Neuron (in vitro differentiated cells): ENCODE results near the gene ARRDC3.
"Not testable (repeated sequence)": the region's sequence is repeated elsewhere in the genome, so short reads cannot be mapped to it uniquely, and the experiment has no call there.

ENCODE experiments used
- H2AFZ ChIP-seq: one replicate; pipeline ENCODE4 v1.6.1; 2013; ENCODE audit warnings: low read depth, mild to moderate bottlenecking, inconsistent platforms, low read length, moderate library complexity
- H3K27me3 ChIP-seq: one replicate; pipeline ENCODE4 v1.6.1; 2013; ENCODE audit warnings: low read length; ENCODE audit not compliant: insufficient read depth
- H3K36me3 ChIP-seq: one replicate; pipeline ENCODE4 v1.6.1; 2013; ENCODE audit warnings: low read length; ENCODE audit not compliant: insufficient read depth
- H3K4me1 ChIP-seq: one replicate; pipeline ENCODE4 v1.6.1; 2013; ENCODE audit warnings: low read length; ENCODE audit not compliant: insufficient read depth
- H3K4me3 ChIP-seq: 2 replicates; pipeline ENCODE4 v1.5.1; 2013; ENCODE audit warnings: mild to moderate bottlenecking, low read length, moderate library complexity
- H3K9me3 ChIP-seq: one replicate; pipeline ENCODE4 v1.6.1; 2013; ENCODE audit warnings: low read length

Gene ARRDC3

DNA sequence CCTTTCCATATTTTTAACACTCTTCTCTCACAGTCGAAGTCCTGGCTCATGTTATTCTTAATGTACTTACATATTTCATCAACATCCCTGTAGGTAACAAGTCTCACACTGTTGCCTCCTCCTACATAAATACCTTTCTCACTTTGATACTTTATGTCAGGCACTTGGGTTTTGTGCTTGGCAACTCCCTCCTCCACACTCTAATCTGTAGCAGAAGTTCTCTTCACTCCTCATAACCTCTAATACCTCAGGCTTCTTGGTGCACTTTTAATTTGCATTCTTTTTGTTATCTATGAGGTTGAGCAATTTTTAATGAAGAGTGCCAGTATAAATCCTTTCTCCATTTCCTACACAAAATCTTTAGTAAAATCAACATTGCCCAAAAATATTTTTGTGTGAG, 24.1 kb upstream of the ARRDC3 start:
- H3K4me1 ChIP-seq, result no peaks in the 10 kb centered on the region
- no peak overlapping the region for H2AFZ ChIP-seq
- no peaks in the 10 kb centered on the region for H3K9me3 ChIP-seq
- no peaks in the 10 kb centered on the region for H3K27me3 ChIP-seq
- no peak overlapping the region for H3K4me3 ChIP-seq
- no peaks in the 10 kb centered on the region for H3K36me3 ChIP-seq

DNA sequence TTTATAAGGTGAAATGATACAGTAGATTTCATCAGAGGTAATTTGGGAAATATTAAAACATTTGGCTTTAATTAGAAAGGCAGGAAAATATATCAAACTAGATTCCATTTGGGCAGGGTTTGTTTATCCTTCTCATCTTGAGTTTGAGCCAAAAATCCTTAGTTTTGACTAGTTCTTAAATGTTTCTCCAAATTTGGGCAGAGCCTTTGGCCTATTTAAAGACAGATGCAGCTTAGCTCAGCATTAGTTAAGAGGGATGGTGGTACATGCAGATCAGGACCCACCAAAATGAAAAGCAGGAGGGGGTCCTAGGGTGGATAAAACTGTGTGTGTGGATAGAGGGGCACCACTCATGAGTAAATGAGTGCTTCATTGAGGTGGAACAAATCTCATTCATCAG, 20.3 kb upstream of the ARRDC3 start:
- H2AFZ ChIP-seq, result no peak overlapping the region
- no peaks in the 10 kb centered on the region for H3K27me3 ChIP-seq
- H3K4me1 ChIP-seq, result no peaks in the 10 kb centered on the region
- H3K4me3 ChIP-seq, result no peak overlapping the region
- H3K9me3 ChIP-seq, result no peaks in the 10 kb centered on the region
- no peaks in the 10 kb centered on the region for H3K36me3 ChIP-seq

DNA sequence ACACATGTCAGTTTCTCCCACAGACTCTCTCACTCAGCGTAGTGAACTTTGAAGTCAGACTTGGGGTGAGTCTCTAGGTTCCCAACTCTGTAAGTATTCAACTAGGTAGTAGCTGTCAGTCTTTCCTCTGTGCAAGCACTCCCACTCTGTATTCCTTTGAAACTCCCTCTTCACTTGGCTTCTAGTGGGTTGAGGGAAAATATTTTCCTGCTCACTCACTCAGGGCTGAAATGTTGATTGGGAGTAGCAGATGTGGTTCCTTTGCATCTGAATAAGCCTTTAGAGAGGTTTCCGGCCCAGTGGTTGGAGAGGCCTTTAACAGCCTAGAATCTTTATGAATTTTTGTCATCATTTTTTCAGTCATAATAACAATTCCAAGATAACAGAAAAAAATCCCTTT, 18.1 kb upstream of the ARRDC3 start:
- no peaks in the 10 kb centered on the region for H3K9me3 ChIP-seq
- H3K4me1 ChIP-seq, result no peaks in the 10 kb centered on the region
- H3K27me3 ChIP-seq, result no peaks in the 10 kb centered on the region
- no peak overlapping the region for H3K4me3 ChIP-seq
- no peaks in the 10 kb centered on the region for H3K36me3 ChIP-seq
- no peak overlapping the region for H2AFZ ChIP-seq

DNA sequence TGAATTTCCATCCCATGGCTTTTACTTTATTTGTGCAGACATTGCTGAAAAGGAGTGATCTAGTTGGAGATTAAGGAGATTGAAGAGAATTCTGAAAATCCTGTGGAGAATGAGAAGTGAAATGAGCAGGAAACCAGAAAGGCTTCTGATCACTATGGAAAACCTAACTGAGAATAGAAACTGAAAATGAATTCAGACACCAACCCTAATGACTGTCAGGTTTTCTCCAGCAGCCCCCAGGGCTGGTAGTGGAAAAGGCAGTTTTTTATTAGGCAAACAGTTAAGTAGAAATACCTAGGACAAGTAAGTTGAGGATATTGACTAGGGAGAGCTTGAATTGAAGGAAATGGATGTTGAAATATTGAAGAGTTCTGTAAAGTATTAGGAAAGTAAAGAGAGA, 14.7 kb upstream of the ARRDC3 start:
- Histone ChIP-seq H3K9me3 (no peaks in the 10 kb centered on the region), H3K36me3 (no peaks in the 10 kb centered on the region), H2AFZ (no peak overlapping the region), H3K27me3 (no peaks in the 10 kb centered on the region), H3K4me1 (no peaks in the 10 kb centered on the region), H3K4me3 (no peak overlapping the region)

DNA sequence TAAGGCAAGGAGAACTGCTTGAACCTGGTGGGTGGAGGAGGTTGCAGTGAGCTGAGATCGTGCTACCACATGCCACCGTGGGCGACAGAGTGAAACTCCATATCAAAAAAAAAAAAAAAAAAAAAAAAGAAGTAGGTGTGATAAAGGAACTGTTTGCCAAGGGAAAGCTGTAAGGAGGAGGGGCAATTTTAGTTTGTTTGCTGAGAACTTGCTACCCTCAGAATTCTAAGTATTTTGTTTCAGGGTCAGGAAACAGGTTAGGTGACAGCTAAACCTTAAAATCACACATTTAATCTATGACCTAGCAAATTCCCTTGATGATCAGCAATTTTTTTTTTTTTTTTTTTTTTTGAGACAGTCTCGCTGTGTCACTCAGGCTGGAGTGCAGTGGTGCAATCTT, 7.2 kb upstream of the ARRDC3 start:
- Histone ChIP-seq H3K4me1 (no peaks in the 10 kb centered on the region), H3K36me3 (no peaks in the 10 kb centered on the region), H3K27me3 (no peaks in the 10 kb centered on the region)

DNA sequence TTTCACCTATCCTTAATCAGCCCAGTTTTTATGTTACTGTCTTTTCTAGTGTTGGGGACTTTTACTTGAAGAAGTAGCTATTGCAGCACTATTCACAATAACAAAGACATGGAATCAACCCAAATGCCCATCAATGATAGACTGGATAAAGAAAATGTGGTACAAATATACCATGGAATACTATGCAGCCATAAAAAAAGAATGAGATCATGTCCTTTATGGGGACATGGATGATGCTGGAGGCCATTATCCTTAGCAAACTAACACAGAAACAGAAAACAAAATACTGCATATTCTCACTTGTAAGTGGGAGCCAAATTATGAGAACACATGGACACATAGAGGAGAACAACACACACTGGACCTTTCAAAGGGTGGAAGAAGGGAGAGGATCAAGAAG, 6.4 kb upstream of the ARRDC3 start:
- H3K36me3 ChIP-seq, H3K4me1 ChIP-seq, H2AFZ ChIP-seq, H3K27me3 ChIP-seq, H3K4me3 ChIP-seq, H3K9me3 ChIP-seq: not testable (repeated sequence)

More for the DNA sequence above, 7.2 kb upstream of the ARRDC3 start:
- Histone ChIP-seq H3K9me3 (no peaks in the 10 kb centered on the region), H2AFZ (no peak overlapping the region), H3K4me3 (no peak overlapping the region)

DNA sequence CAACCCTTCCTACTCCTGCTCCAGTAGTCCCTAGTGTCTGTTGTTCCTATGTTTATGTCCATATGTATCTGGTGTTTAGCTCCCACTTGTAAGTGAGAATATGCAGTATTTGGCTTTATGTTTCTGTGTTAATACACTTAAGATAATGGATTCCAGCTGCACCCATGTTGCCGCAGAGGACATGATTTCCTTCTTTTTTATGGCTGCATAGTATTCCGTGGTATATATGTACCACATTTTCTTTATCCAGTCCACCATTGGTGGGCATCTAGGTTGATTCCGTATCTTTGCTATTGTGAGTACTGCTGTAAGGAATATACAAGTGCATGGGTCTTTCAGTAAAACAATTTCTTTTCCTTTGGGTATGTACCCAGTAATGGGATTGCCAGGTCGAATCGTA, 5.2 kb upstream of the ARRDC3 start:
- H3K27me3 ChIP-seq, result no peaks in the 10 kb centered on the region
- H3K9me3 ChIP-seq, result no peaks in the 10 kb centered on the region
- H3K36me3 ChIP-seq, result no peaks in the 10 kb centered on the region
- no peak overlapping the region for H2AFZ ChIP-seq
- H3K4me3 ChIP-seq, result no peak overlapping the region
- no peaks in the 10 kb centered on the region for H3K4me1 ChIP-seq

DNA sequence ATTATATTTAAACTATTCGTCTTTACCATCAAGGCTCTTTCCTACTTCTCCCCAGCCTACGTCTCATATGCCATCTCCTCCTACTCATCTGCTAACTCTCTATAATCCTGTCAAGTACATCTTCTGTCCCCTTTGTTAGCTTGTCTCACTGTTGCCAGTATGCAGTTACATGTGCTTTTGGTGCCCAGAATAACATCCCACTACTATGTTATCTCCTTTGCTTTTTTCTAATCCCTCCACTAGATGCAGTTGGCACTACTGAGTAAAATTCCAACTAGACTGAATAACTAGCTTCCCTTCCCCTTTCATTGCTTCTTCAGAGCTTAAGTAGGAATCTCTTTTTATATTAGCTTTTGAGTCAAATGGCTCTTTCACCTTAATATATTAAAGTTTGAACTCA, 3.0 kb upstream of the ARRDC3 start:
- Histone ChIP-seq H3K36me3 (peaks cover 3% of the 10 kb centered on the region), H3K9me3 (no peaks in the 10 kb centered on the region), H3K4me3 (no peak overlapping the region), H2AFZ (no peak overlapping the region), H3K27me3 (no peaks in the 10 kb centered on the region), H3K4me1 (no peaks in the 10 kb centered on the region)

DNA sequence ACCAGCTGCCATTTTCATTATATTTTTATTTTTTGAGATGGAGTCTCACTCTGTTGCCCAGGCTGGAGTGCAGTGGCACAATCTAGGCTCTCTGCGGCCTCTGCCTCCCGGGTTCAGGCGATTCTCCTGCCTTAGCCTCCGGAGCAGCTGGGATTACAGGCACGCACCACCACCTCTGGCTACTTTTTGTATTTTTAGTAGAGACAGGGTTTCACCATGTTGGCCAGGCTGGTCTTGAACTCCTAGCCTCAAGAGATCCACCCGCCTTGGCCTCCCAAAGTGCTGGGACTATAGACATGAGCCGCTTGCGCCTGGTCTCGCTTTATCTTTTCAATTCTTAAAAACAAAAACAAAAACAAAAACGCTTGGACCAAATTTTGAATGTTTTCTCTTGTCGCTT, 2.5 kb upstream of the ARRDC3 start:
- not testable (repeated sequence) for H3K4me1 ChIP-seq, H3K9me3 ChIP-seq, H3K4me3 ChIP-seq, H2AFZ ChIP-seq, H3K36me3 ChIP-seq, H3K27me3 ChIP-seq

DNA sequence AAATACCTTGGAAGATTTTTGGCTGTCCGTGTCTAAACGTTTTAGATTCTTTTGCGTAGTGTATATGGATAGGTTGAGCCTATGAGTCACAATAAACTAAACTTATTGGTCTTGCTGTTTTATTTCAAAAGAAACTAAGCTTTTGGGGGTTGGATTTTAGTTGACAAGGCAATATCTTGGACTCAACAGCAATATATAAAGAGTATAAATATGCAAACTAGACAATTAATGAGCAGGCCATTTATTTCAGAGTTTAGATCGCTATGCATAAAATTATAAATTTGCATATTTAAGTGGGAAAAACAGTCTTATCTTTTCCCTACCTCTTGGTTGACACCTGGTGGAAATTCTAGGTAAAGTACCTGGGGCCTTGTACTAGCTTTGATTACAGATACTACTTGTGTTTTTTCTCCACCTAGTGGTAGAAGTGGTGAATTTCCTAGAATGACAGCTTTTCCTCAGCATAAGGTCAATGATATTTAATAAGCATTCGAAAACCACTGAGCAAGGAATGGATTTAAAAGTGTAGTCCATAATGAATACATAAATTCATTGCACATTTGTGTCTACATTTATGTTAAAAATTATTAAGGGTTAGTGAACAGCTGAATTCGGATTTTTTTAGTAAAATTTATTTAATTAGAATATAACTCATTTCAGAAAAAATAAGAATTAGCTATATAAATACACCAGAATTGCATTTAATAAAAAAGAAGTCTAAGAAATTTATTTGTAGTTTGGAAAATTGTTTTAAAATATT, 1.7 kb upstream of the ARRDC3 start:
- Histone ChIP-seq H3K27me3 (no peaks in the 10 kb centered on the region), H3K4me1 (no peaks in the 10 kb centered on the region), H2AFZ (no peak overlapping the region), H3K4me3 (peak overlapping the region; percentile 90), H3K36me3 (peaks cover 5% of the 10 kb centered on the region), H3K9me3 (no peaks in the 10 kb centered on the region)

DNA sequence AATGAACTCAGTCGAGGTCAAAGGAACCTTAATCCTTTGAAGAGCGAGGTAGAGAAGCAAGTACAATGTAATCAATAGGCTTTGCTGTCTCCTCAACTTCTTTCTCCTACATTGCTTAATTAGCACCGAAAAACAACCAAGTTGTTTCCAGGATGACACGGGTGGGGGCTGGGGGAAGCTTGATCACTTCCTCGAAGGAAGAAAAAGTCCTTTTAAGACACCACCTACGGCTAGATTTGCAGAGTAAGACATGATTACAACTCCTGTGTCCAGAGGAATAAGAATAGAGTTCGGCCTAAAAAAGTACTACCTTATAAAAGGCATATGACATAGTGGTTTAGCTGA, 811 bp upstream of the ARRDC3 start:
- Histone ChIP-seq H3K27me3 (no peaks in the 10 kb centered on the region), H3K4me3 (peak overlapping the region; percentile 90), H2AFZ (peak overlapping the region; percentile 31)

DNA sequence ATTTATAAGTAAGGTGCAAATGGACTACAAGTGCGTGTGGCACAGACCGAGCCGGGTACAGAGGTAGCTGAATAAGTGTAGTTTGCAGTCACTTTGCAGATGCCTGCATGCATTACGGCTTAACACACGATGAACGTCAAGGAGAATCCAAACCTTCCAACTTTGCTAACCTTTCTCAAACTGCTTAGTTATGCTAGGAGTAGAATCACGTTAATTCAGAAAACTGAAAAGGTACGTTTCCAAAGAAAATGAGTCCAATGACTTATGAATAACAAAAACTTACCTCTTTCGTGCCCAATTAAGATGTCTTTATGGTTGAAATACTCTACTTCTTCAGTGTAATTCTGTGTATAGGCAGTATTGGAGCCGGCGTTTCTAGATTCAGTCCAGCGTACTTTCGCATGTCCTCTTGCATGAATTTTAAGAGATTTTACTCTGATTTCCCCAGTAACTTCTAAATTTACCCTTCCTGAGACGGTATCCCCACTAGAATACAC, 539 bp downstream of the ARRDC3 start:
- H3K9me3 ChIP-seq, result no peaks in the 10 kb centered on the region
- H3K4me3 ChIP-seq, result peak overlapping the region; percentile 90
- peaks cover 3% of the 10 kb centered on the region for H3K4me1 ChIP-seq
- no peaks in the 10 kb centered on the region for H3K27me3 ChIP-seq
- H2AFZ ChIP-seq, result no peak overlapping the region
- H3K36me3 ChIP-seq, result peaks cover 14% of the 10 kb centered on the region

More for the DNA sequence above, 811 bp upstream of the ARRDC3 start:
- H3K4me1 ChIP-seq, result no peaks in the 10 kb centered on the region
- H3K36me3 ChIP-seq, result peaks cover 5% of the 10 kb centered on the region
- no peaks in the 10 kb centered on the region for H3K9me3 ChIP-seq

DNA sequence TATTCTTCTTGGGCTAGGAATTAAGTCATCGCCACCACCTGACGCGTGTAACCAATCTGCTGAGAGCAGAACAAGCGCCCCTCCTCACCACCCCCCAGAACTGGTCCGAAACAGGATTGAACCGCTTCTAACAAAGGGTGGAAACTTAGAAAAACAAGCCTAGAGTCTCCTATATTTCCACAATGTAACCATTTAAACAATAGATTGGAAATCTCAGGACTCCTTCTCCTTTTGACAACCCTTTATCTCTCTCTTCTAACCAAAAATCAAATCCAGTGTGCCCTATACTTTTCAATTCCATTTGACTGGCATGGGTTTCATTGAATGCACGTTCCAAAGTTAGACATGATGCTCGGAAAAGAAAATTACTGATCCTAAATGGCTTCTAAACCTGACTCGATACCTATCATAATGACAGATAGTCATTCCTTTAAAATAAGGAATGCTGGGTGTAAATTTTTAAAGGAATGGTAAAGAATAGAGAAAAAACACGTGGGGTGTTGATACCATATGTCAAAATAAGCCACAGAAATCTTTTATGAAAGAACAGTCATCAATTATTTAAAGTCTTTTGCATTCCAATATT, 1.2 kb downstream of the ARRDC3 start:
- Histone ChIP-seq H3K4me3 (peak overlapping the region; percentile 90), H3K36me3 (peaks cover 21% of the 10 kb centered on the region), H3K4me1 (peaks cover 10% of the 10 kb centered on the region), H3K27me3 (no peaks in the 10 kb centered on the region), H2AFZ (no peak overlapping the region), H3K9me3 (no peaks in the 10 kb centered on the region)
